A673 (cell line): ENCODE data around the gene CDC42BPG. TPM values are rescaled to one million over a fixed set of nuclear protein-coding genes. Genes with fewer than 3 reads are reported as not detected.

ENCODE experiments used
- BruUV-seq: library from RNA; stranded (reverse); fragments of 400-500 nt; replicated peaks from 2 replicates; lab custom pipeline; 2021; lab: Mats Ljungman, UMichigan
- CTCF ChIA-PET: fragments of 300-600 bp; sonication (Branson Sonifier 250); formaldehyde crosslinking; loops from one replicate; lab custom pipeline; 2022; ENCODE audit warnings: antibody characterized with exemption; lab: Charles Lee
- POLR2A ChIA-PET: fragments of 300-600 bp; sonication (Branson Sonifier 250); formaldehyde crosslinking; loops from one replicate; lab custom pipeline; 2022; ENCODE audit warnings: antibody characterized with exemption; ENCODE audit not compliant: low non-redundant PET; lab: Charles Lee
- DNase-seq: peaks from one replicate; pipeline ENCODE4 v3.0.0-alpha.2; 2015; ENCODE audit warnings: low spot score
- H3K27ac ChIP-seq: fragments of 200-600 bp; sonication (generic); 2 replicates; pipeline ENCODE4 v1.5.1; 2016; ENCODE audit warnings: mixed run types, low read depth, mild to moderate bottlenecking, mixed read lengths, antibody characterized with exemption, low read length; ENCODE audit not compliant: poor library complexity, severe bottlenecking
- H3K27me3 ChIP-seq: fragments of 200-600 bp; sonication (generic); replicated peaks from 2 replicates; pipeline ENCODE4 v1.6.1; 2017; ENCODE audit warnings: mixed run types, low read depth, mild to moderate bottlenecking, mixed read lengths, antibody characterized with exemption, low read length; ENCODE audit not compliant: insufficient read depth, poor library complexity
- H3K36me3 ChIP-seq: fragments of 200-600 bp; sonication (generic); 2 replicates; pipeline ENCODE4 v1.6.1; 2016; ENCODE audit warnings: mixed run types, mild to moderate bottlenecking, mixed read lengths, antibody characterized with exemption, low read length; ENCODE audit not compliant: insufficient read depth, poor library complexity, severe bottlenecking
- H3K4me1 ChIP-seq: fragments of 200-600 bp; sonication (generic); 2 replicates; pipeline ENCODE4 v1.6.1; 2017; ENCODE audit warnings: mixed run types, mild to moderate bottlenecking, mixed read lengths, antibody characterized with exemption, low read length; ENCODE audit not compliant: insufficient read depth, poor library complexity, severe bottlenecking
- H3K4me3 ChIP-seq: fragments of 200-600 bp; sonication (generic); 2 replicates; pipeline ENCODE4 v1.5.1; 2016; ENCODE audit warnings: low read depth, mixed run types, mild to moderate bottlenecking, mixed read lengths, low read length; ENCODE audit not compliant: poor library complexity, severe bottlenecking
- H3K9me3 ChIP-seq: fragments of 200-600 bp; sonication (generic); 2 replicates; pipeline ENCODE4 v1.6.1; 2016; ENCODE audit warnings: mixed run types, low read depth, mild to moderate bottlenecking, mixed read lengths, antibody characterized with exemption, low read length; ENCODE audit not compliant: poor library complexity, severe bottlenecking
- CTCF ChIP-seq: fragments of 300-800, 200-600 bp; sonication (generic); conservative IDR thresholded peaks from 2 replicates; pipeline ENCODE4 v1.5.1; 2017; ENCODE audit warnings: low read depth, mild to moderate bottlenecking, antibody characterized with exemption, low read length, moderate library complexity, mixed read lengths
- EZH2 ChIP-seq: fragments of 200-600 bp; sonication (generic); IDR thresholded peaks from 2 replicates; pipeline ENCODE4 v1.6.1; 2017; ENCODE audit warnings: borderline replicate concordance, low read depth, mild to moderate bottlenecking, mixed read lengths, antibody characterized with exemption, low read length; ENCODE audit not compliant: poor library complexity, severe bottlenecking
- intact Hi-C: fragments of 100-400 bp; cut with micrococcal nuclease; formaldehyde crosslinking; loops from one replicate; pipeline ENCODE4 v1.10.0; 2022; ENCODE audit not compliant: unreplicated experiment
- total RNA-seq: library from RNA; stranded (reverse); gene quantifications from 2 replicates; pipeline ENCODE4 v1.2.3, GENCODE V29; 2021

CDC42BPG gene
- total RNA-seq, 1 experiment from 2014 or later: 4.6 TPM

- ChIA-PET CTCF (no interaction called here), POLR2A (no interaction called here)
Measured at GRCh38 chr11:64833509-64833908, 10.9 kb downstream of the CDC42BPG start.

DNA sequence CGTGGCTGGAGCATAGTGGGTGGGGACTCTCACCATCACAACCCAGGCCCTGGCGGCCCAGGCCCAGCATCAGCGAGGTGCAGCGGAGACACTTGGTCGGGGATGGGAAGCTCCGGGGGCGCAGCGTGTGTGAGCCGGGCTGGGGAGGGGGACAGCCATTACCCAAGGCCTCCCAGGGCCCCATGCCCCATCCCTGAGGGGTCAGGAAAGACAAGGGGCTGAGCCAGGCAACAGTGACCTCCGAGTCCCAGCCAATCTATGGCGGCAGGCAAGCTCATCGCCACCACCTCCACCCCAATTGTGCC, 11.3 kb downstream of the CDC42BPG start:
- H3K4me1 ChIP-seq: no peaks in the 10 kb centered on the region
- H3K9me3 ChIP-seq: no peaks in the 10 kb centered on the region
- H3K36me3 ChIP-seq: no peaks in the 10 kb centered on the region
- BruUV-seq: no TSS peak
- no peak overlapping the region for H3K4me3 ChIP-seq
- ChIA-PET POLR2A (no interaction called here), CTCF (no interaction called here)
- TF ChIP-seq CTCF (no peak), EZH2 (no peak)
- no peak overlapping the region for H3K27ac ChIP-seq
- H3K27me3 ChIP-seq: no peaks in the 10 kb centered on the region
- intact Hi-C loops: no loop called here
- no peak for DNase-seq

More at GRCh38 chr11:64833509-64833908, 10.9 kb downstream of the CDC42BPG start:
- no peak overlapping the region for H3K4me3 ChIP-seq
- intact Hi-C loops: no loop called here
- no peak for DNase-seq
- no peak for TF ChIP-seq EZH2
- no peak for TF ChIP-seq CTCF
- BruUV-seq: no TSS peak
- H3K27ac ChIP-seq: no peak overlapping the region
- H3K27me3 ChIP-seq: no peaks in the 10 kb centered on the region
- H3K9me3 ChIP-seq: no peaks in the 10 kb centered on the region
- no peaks in the 10 kb centered on the region for H3K4me1 ChIP-seq
- no peaks in the 10 kb centered on the region for H3K36me3 ChIP-seq

GRCh38 chr11:64832467-64833197, 11.8 kb downstream of the CDC42BPG start:
- TF ChIP-seq CTCF (no peak), EZH2 (no peak)
- Histone ChIP-seq H3K27me3 (no peaks in the 10 kb centered on the region), H3K27ac (no peak overlapping the region), H3K9me3 (no peaks in the 10 kb centered on the region), H3K4me1 (no peaks in the 10 kb centered on the region), H3K36me3 (no peaks in the 10 kb centered on the region), H3K4me3 (no peak overlapping the region)
- CTCF ChIA-PET: no interaction called here
- no TSS peak for BruUV-seq
- POLR2A ChIA-PET: no interaction called here
- DNase-seq: no peak
- intact Hi-C loops: no loop called here
